ENCODE data around the gene CELSR2. TPM values are rescaled to one million over a fixed set of nuclear protein-coding genes. Genes with fewer than 3 reads are reported as not detected.

Gene CELSR2
- 4.6 to 6.2 TPM (median 5.8 TPM) in 5 replicates for total RNA-seq (2022; extraction: Qiagen RNA extraction; ENCODE audit: low read depth)

GRCh38 chr1:109248797-109249629 is at the start of gene CELSR2:
Gene CELSR2, plus strand, starts transcription at chr1:109249539. Its CDS starts 541 bp downstream, at chr1:109250080.

DNA sequence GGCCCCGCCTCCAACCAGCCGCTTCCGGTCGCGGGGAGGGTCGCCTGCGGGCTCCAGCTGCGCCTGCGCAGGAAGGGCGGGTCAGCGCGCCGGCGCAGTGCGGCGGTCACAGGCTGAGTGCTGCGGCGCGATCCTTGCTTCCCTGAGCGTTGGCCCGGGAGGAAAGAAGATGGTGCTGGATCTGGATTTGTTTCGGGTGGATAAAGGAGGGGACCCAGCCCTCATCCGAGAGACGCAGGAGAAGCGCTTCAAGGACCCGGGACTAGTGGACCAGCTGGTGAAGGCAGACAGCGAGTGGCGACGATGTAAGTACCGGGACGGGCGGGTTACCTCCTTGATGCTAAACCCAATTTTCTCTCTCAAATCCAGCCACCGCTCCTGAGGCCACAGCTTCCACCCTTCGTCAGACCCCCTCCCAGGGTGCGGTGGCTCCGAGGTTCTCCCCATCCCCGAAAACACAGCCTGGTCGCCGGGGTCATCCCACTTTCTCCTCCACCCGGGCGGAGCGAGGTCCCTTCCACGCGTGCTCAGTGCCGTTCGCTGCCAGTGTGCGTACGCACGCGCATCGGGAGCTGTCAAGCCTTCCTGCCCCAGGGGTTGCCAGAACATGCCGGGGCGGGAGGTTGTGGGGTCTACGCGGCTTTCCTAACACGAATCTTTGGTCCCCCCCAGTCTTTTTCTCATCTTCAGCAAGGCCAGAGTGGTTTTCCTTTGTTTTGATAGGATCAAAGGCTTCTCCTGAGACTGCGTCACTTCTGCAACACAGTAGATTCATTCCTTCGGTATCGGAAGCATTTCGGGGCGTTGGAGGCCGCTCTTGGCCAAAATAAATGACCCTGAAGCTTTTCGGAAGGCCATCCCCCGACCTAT is 35.3 kb upstream of the CELSR2 start, which contains the start of gene SARS1:
Gene SARS1 (plus strand): TSS at position 95 of the 870 bp plus-strand sequence. CDS start 75 bp downstream, at position 170.

DNA sequence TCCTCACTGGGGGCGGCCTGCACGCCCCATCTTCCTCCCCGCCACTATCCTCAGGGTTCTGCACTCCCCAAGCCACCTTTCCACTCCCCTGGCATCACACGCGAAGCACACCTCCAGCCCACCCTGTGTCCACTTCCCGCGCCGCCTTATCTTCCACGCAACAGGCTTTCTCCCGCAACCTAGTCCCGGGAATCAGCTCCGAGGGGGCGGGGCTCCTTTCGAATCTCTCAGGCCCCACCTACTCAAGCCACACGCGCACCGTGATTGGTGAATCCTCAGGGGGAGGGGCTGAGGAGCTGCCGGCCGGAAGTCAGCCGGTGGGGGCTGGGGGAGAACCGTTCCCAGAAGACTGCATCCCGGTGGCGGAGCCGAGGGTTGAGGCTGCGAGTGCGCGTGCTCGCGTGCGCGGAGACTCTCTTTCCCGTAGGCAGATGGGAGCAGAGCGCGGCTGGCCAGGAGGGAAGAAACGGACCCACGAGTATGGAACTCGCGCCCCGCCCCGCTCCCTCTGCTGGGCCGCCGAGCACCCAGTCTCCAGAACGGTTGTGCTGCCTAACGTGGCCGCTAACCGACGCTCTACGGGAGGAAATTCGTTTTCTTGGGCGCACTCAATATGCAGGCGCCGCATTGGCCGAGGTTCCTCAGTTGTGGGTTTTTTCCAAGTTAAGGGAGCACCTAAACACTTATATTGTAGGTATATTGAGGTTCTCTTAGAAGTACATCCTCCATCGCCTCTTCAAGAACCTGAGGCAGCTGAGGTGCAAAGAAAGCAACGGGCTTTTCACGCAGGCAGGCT is 33.8 kb downstream of the CELSR2 start, which contains the start of gene PSRC1:
Gene PSRC1 (minus strand): TSS at position 194 of the 796 bp plus-strand sequence.

DNA sequence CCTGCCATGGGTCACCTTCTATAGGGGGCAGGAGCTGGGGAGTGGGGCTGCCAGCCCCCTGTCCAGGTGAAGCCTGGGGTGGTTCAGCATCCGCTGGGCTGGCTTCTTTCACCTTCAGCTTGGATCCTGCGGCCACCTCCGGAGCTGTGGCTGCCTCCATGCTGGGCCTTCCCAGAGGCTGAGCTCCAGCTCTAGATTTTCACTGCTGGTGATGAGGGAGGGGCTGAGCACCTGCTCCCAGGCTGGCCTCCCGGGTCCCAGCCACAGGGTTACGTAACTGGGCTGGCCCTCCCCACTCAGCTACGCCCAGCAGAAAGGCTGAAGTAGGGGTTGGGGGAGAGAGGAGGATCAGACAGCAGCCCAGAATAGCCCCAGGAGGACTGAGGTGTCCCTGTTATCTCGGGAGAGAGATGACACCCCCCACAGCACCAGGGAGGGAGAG is 57.5 kb downstream of the CELSR2 start, which contains the start of gene MYBPHL:
Gene MYBPHL (minus strand): TSS at position 180 of the 442 bp plus-strand sequence. CDS start 20 bp downstream, at position 160.

Other genes starting within 250 kb of the CELSR2 start
- 5.7 to 8.1 TPM (median 7.4 TPM) in 5 replicates for gene WDR47, start 207.4 kb upstream of the CELSR2 start, total RNA-seq (2022; extraction: Qiagen RNA extraction; ENCODE audit: low read depth)
- 29.0 to 37.6 TPM (median 32.2 TPM) in 5 replicates for gene TAF13, start 173.5 kb upstream of the CELSR2 start, total RNA-seq (2022; extraction: Qiagen RNA extraction; ENCODE audit: low read depth)
- gene TMEM167B, start 158.8 kb upstream of the CELSR2 start, total RNA-seq (2022; extraction: Qiagen RNA extraction; ENCODE audit: low read depth), result 7.7 to 11.7 TPM (median 10.6 TPM) in 5 replicates
- gene ELAPOR1, start 135.4 kb upstream of the CELSR2 start, total RNA-seq (2022; extraction: Qiagen RNA extraction; ENCODE audit: low read depth), result 0.41 to 0.96 TPM (median 0.55 TPM) in 5 replicates
- 95.9 to 105 TPM (median 102 TPM) in 5 replicates for gene SARS1, start 35.6 kb upstream of the CELSR2 start, total RNA-seq (2022; extraction: Qiagen RNA extraction; ENCODE audit: low read depth)
- gene PSRC1, start 33.6 kb downstream of the CELSR2 start, total RNA-seq (2022; extraction: Qiagen RNA extraction; ENCODE audit: low read depth), result 18.6 to 25.2 TPM (median 24.6 TPM) in 5 replicates
- gene MYBPHL, start 57.5 kb downstream of the CELSR2 start, total RNA-seq (2022; extraction: Qiagen RNA extraction; ENCODE audit: low read depth), result not detected in 5 replicates
- gene SORT1, start 148.4 kb downstream of the CELSR2 start, total RNA-seq (2022; extraction: Qiagen RNA extraction; ENCODE audit: low read depth), result 3.7 to 4.7 TPM (median 4.4 TPM) in 5 replicates
- 104 to 114 TPM (median 113 TPM) in 5 replicates for gene PSMA5, start 176.9 kb downstream of the CELSR2 start, total RNA-seq (2022; extraction: Qiagen RNA extraction; ENCODE audit: low read depth)
- 0.10 to 0.19 TPM (median 0.15 TPM) in 5 replicates for gene SYPL2, start 217.0 kb downstream of the CELSR2 start, total RNA-seq (2022; extraction: Qiagen RNA extraction; ENCODE audit: low read depth)
- 2.0 to 3.8 TPM (median 2.8 TPM) in 5 replicates for gene ATXN7L2, start 234.4 kb downstream of the CELSR2 start, total RNA-seq (2022; extraction: Qiagen RNA extraction; ENCODE audit: low read depth)
- 4.5 to 5.2 TPM (median 4.8 TPM) in 5 replicates for gene CYB561D1, start 244.6 kb downstream of the CELSR2 start, total RNA-seq (2022; extraction: Qiagen RNA extraction; ENCODE audit: low read depth)

Measured in A549 treated with DMSO at 1 μM for 4 hours (cell line).